Keratinocyte (primary cell): ENCODE data around the gene SKIL. TPM values are rescaled to one million over a fixed set of nuclear protein-coding genes. Genes with fewer than 3 reads are reported as not detected.

Experiments
- DNase-seq: peaks from one replicate; pipeline ENCODE4 v3.0.0-alpha.2; 2011; ENCODE audit warnings: low read depth, missing footprints, low spot score
- FAIRE-seq: peaks from 2 replicates; lab custom pipeline; 2011; peaks lifted over from hg19 to GRCh38; lab: Jason Lieb, UNC
- H2AFZ ChIP-seq: 2 replicates; pipeline ENCODE4 v1.6.0; 2012; ENCODE audit warnings: low read length, control low read depth, inconsistent platforms; ENCODE audit not compliant: control insufficient read depth
- H3K27ac ChIP-seq: 2 replicates; pipeline ENCODE4 v1.5.1; 2011; ENCODE audit warnings: low read length; ENCODE audit not compliant: control insufficient read depth, insufficient read depth
- H3K27me3 ChIP-seq: 3 replicates; pipeline ENCODE4 v1.6.0; 2011; ENCODE audit warnings: low read length; ENCODE audit not compliant: control insufficient read depth, insufficient read depth; ENCODE audit errors: extremely low read depth
- H3K36me3 ChIP-seq, 2 experiments: 2 replicates in 1 of 2; 3 replicates in 1 of 2; pipeline ENCODE4 v1.5.1; 2011; ENCODE audit warnings: low read length in 2 of 2, mild to moderate bottlenecking in 1 of 2; ENCODE audit not compliant: control insufficient read depth in 2 of 2, insufficient read depth in 2 of 2; ENCODE audit errors: extremely low read depth in 1 of 2
- H3K4me1 ChIP-seq: 3 replicates; pipeline ENCODE4 v1.5.1; 2011; ENCODE audit warnings: low read length; ENCODE audit not compliant: control insufficient read depth, insufficient read depth; ENCODE audit errors: extremely low read depth
- H3K4me2 ChIP-seq: 3 replicates; pipeline ENCODE4 v1.6.0; 2011; ENCODE audit warnings: low read depth, low read length; ENCODE audit not compliant: control insufficient read depth, insufficient read depth; ENCODE audit errors: extremely low read depth
- H3K4me3 ChIP-seq, 3 experiments: fragments of 200-600 bp in 1 of 3; sonication (generic) in 1 of 3; 2 replicates in 2 of 3; 3 replicates in 1 of 3; pipeline ENCODE4 v1.5.1; 2011 to 2016; ENCODE audit warnings: low read length in 3 of 3, mild to moderate bottlenecking in 3 of 3, control low read depth in 2 of 3, inconsistent platforms in 1 of 3, low read depth in 1 of 3, mixed read lengths in 1 of 3, mixed run types in 1 of 3, moderate library complexity in 1 of 3; ENCODE audit not compliant: control insufficient read depth in 2 of 3, insufficient read depth in 2 of 3; ENCODE audit errors: extremely low read depth in 1 of 3
- H3K79me2 ChIP-seq: 2 replicates; pipeline ENCODE4 v1.6.0; 2012; ENCODE audit warnings: low read length; ENCODE audit not compliant: control insufficient read depth, insufficient read depth
- H3K9ac ChIP-seq: 3 replicates; pipeline ENCODE4 v1.6.0; 2011; ENCODE audit warnings: low read length; ENCODE audit not compliant: control insufficient read depth, insufficient read depth; ENCODE audit errors: extremely low read depth
- H3K9me1 ChIP-seq: 3 replicates; pipeline ENCODE4 v1.6.0; 2011; ENCODE audit warnings: low read length; ENCODE audit not compliant: control insufficient read depth, insufficient read depth; ENCODE audit errors: extremely low read depth
- H3K9me3 ChIP-seq: 2 replicates; pipeline ENCODE4 v1.5.1; 2012; ENCODE audit warnings: low read depth, low read length; ENCODE audit not compliant: control insufficient read depth
- H4K20me1 ChIP-seq: 3 replicates; pipeline ENCODE4 v1.6.0; 2011; ENCODE audit warnings: low read length; ENCODE audit not compliant: control insufficient read depth, insufficient read depth; ENCODE audit errors: extremely low read depth
- EZH2 ChIP-seq: IDR thresholded peaks from one replicate; pipeline ENCODE4 v1.6.1; 2012; ENCODE audit warnings: inconsistent platforms, mild to moderate bottlenecking, low read length, moderate library complexity
- dilution Hi-C: fragments of 300-500 bp; cut with MboI; formaldehyde crosslinking; loops from one replicate; pipeline ENCODE4 v1.7.0; 2020; ENCODE audit warnings: low sequenced_read_pairs; ENCODE audit not compliant: extremely low pct_ligation_motif_present
- polyA minus RNA-seq, 3 experiments: library from RNA; depleted of rRNA, polyadenylated mRNA; stranded (reverse); fragments of >200 nt; gene quantifications; 1 replicate in 1 of 3; 2 replicates in 1 of 3; 3 replicates in 1 of 3; pipeline ENCODE4 v1.2.3, GENCODE V29; 2011
- polyA plus RNA-seq, 5 experiments: library from polyadenylated mRNA; depleted of rRNA in 3 of 5; stranded (reverse) in 3 of 5; stranded (forward) in 1 of 5; unstranded in 1 of 5; fragments of >200 nt; gene quantifications; 1 replicate in 1 of 5; 2 replicates in 3 of 5; 3 replicates in 1 of 5; pipeline versions ENCODE4 v1.2.1 to v1.2.3, GENCODE V29; 2011 to 2012; ENCODE audit warnings: missing spikeins in 2 of 5, low read depth in 1 of 5, low replicate concordance in 1 of 5
- TF ChIP-seq, protein P1 (sequence below), 3 experiments: IDR thresholded peaks in 1 of 3; conservative IDR thresholded peaks in 1 of 3; optimal IDR thresholded peaks in 1 of 3; 2 replicates in 2 of 3; 3 replicates in 1 of 3; pipeline versions ENCODE3 to v1.5.1; 2011; ENCODE audit warnings: low read length in 3 of 3, mild to moderate bottlenecking in 3 of 3, moderate library complexity in 2 of 3, control low read depth in 1 of 3, inconsistent platforms in 1 of 3; ENCODE audit not compliant: insufficient read depth in 2 of 3; ENCODE audit errors: extremely low read depth in 1 of 3

Gene SKIL, protein sequence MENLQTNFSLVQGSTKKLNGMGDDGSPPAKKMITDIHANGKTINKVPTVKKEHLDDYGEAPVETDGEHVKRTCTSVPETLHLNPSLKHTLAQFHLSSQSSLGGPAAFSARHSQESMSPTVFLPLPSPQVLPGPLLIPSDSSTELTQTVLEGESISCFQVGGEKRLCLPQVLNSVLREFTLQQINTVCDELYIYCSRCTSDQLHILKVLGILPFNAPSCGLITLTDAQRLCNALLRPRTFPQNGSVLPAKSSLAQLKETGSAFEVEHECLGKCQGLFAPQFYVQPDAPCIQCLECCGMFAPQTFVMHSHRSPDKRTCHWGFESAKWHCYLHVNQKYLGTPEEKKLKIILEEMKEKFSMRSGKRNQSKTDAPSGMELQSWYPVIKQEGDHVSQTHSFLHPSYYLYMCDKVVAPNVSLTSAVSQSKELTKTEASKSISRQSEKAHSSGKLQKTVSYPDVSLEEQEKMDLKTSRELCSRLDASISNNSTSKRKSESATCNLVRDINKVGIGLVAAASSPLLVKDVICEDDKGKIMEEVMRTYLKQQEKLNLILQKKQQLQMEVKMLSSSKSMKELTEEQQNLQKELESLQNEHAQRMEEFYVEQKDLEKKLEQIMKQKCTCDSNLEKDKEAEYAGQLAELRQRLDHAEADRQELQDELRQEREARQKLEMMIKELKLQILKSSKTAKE
- polyA plus RNA-seq (10.6 to 13.7 TPM (median 11.0 TPM) in 3 replicates), polyA minus RNA-seq (10.4 to 40.9 TPM (median 32.8 TPM) in 3 replicates)
- polyA plus RNA-seq (2011; ENCODE audit: low read depth) = 99.0 TPM
- 5.0 and 9.2 TPM in 2 replicates for polyA plus RNA-seq (2011; cell fraction: cytosol; rRNA removed)
- polyA plus RNA-seq (2011; cell fraction: nucleus; rRNA removed) = 18.7 and 25.0 TPM in 2 replicates
- 14.6 and 20.6 TPM in 2 replicates for polyA plus RNA-seq (2012; ENCODE audit: low replicate concordance)
- 23.8 TPM for polyA minus RNA-seq (2011; cell fraction: cytosol; rRNA and poly(A)+ RNA removed)
- polyA minus RNA-seq (2011; cell fraction: nucleus; rRNA and poly(A)+ RNA removed) = 34.2 and 55.8 TPM in 2 replicates

DNA sequence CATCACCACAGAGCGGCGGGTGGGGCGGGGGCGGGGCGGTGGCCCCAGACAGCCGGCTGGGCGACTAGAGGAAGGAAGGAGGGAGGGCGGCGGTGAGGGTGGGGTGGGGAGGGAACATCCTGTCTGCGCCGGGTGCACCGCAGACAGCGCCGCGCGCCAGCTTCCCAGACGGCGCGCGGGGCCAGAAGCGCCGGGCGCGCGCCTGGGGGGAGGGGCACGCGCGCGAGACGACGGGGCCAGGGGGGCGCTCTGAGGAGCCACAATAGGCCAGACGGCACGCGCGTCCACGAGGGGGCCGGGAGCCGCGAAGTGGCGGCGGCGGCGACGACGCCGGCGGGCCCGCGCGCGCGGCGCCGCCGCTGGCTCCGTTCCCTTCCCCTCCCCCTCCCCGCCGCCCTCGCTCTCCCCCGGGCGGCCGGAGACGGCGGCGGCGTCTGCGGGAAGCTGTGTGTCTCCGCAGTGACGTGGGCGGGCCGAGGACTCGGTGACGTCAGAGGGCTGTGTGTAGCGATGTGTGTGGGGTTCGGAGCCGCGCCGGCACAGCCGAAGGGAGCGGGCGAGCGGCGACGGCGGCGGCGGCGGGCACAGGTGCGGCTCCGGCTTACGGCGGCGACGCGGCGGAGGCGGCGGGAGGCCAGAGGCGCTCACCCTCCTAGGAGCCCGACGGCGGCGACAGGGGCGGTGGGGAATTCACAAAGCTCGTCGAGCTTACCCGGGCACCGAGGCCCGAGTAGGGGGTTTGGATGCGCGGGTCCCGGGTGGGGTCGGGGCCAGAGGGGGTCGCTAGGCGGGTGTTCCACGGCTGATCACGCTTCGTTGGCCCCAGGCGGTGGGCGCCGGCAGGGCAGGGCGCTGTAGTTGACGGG lies at the start of gene SKIL:
Gene SKIL, plus strand, starts transcription at position 540 of the 866 bp plus-strand sequence. CDS start 2,617 bp downstream, outside the sequence.
- H3K27ac ChIP-seq = peak within 1 kb of the TSS; percentile 77
- no peaks in the 10 kb centered on the region for H3K9me3 ChIP-seq
- no peaks in the 10 kb centered on the region for H3K9me1 ChIP-seq
- peak within 1 kb of the TSS; percentile 80 to 94 (median 91) for H3K4me3 ChIP-seq
- FAIRE-seq (no peak), DNase-seq (peak; percentile 49)
- H3K79me2 ChIP-seq = peaks cover 40% of the 10 kb centered on the region
- peaks cover 3 to 10% of the 10 kb centered on the region in 2 experiments for H3K36me3 ChIP-seq
- dilution Hi-C loops = no loop called here
- peak within 1 kb of the TSS; percentile 84 for H3K4me2 ChIP-seq
- H4K20me1 ChIP-seq = no peaks in the 10 kb centered on the region
- H3K4me1 ChIP-seq = peaks cover 14% of the 10 kb centered on the region
- peak within 1 kb of the TSS; percentile 86 for H3K9ac ChIP-seq
- peak within 1 kb of the TSS; percentile 66 for H2AFZ ChIP-seq
- H3K27me3 ChIP-seq = no peaks in the 10 kb centered on the region
- TF ChIP-seq, protein P1, sequence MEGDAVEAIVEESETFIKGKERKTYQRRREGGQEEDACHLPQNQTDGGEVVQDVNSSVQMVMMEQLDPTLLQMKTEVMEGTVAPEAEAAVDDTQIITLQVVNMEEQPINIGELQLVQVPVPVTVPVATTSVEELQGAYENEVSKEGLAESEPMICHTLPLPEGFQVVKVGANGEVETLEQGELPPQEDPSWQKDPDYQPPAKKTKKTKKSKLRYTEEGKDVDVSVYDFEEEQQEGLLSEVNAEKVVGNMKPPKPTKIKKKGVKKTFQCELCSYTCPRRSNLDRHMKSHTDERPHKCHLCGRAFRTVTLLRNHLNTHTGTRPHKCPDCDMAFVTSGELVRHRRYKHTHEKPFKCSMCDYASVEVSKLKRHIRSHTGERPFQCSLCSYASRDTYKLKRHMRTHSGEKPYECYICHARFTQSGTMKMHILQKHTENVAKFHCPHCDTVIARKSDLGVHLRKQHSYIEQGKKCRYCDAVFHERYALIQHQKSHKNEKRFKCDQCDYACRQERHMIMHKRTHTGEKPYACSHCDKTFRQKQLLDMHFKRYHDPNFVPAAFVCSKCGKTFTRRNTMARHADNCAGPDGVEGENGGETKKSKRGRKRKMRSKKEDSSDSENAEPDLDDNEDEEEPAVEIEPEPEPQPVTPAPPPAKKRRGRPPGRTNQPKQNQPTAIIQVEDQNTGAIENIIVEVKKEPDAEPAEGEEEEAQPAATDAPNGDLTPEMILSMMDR (optimal IDR thresholded peaks at IDR 0.05 in 1 of 3, IDR thresholded peaks at IDR 0.05 in 1 of 3, conservative IDR thresholded peaks at IDR 0.05 in 1 of 3; ENCODE audit: extremely low read depth in 1 of 3, insufficient read depth in 2 of 3, low read length in 3 of 3) = peak in 2 of 3 experiments; percentile 7 to 9
- TF ChIP-seq EZH2 = no peak

DNA sequence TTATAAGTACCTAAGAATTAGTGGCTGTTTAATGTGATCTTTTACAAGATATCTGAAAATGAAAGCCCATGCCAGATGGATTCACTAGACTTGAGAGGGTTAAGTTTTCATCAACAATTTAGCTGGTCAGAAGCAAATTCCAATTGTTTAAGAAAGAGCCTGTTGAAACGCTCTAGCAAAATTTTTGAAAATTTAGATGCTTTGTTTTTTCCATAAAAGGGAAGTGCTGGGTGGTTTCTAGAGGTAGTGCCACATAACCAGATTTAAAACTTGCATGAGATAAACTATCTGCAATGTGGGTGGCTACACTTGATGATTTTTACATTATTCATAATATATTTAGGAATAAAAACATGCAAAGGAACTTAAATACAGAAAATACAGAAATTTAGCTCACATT lies 48.5 kb upstream of the SKIL start:
- no peaks in the 10 kb centered on the region for H3K79me2 ChIP-seq
- no peak overlapping the region for H2AFZ ChIP-seq
- no peak for TF ChIP-seq EZH2
- TF ChIP-seq, protein P1 (optimal IDR thresholded peaks at IDR 0.05 in 1 of 3, IDR thresholded peaks at IDR 0.05 in 1 of 3, conservative IDR thresholded peaks at IDR 0.05 in 1 of 3; ENCODE audit: extremely low read depth in 1 of 3, insufficient read depth in 2 of 3, low read length in 3 of 3) = no peak
- H3K9me1 ChIP-seq = no peaks in the 10 kb centered on the region
- no peak overlapping the region for H3K4me2 ChIP-seq
- H3K4me1 ChIP-seq = no peaks in the 10 kb centered on the region
- no peak for FAIRE-seq
- no peaks in the 10 kb centered on the region for H3K36me3 ChIP-seq
- no peak for DNase-seq
- H4K20me1 ChIP-seq = no peaks in the 10 kb centered on the region
- H3K27ac ChIP-seq = no peak overlapping the region
- no peaks in the 10 kb centered on the region for H3K27me3 ChIP-seq
- dilution Hi-C loops = no loop called here
- no peak overlapping the region for H3K4me3 ChIP-seq
- H3K9me3 ChIP-seq = no peaks in the 10 kb centered on the region
- no peak overlapping the region for H3K9ac ChIP-seq
